NB4 (cell line): ENCODE results near the gene PAH.

Experiments
- DNase-seq: peaks from one replicate; pipeline ENCODE4 v3.0.0; 2010; ENCODE audit warnings: low read depth
- H3K4me3 ChIP-seq: one replicate; pipeline ENCODE4 v1.5.1; 2011; ENCODE audit warnings: mild to moderate bottlenecking, low read depth, low read length, moderate library complexity
- CTCF ChIP-seq: IDR thresholded peaks from one replicate; pipeline ENCODE4 v1.5.1; 2012; ENCODE audit warnings: low read depth, low read length
- MAX ChIP-seq: IDR thresholded peaks from 2 replicates; pipeline ENCODE4 v1.6.1; 2011; ENCODE audit warnings: low read depth, low read length
- MYC ChIP-seq: IDR thresholded peaks from 2 replicates; pipeline ENCODE4 v1.6.1; 2011; ENCODE audit warnings: low read depth, low read length
- POLR2A ChIP-seq: IDR thresholded peaks from 2 replicates; pipeline ENCODE4 v1.6.1; 2011; ENCODE audit warnings: mild to moderate bottlenecking; ENCODE audit not compliant: insufficient read length; ENCODE audit errors: extremely low read depth

The PAH gene

DNA sequence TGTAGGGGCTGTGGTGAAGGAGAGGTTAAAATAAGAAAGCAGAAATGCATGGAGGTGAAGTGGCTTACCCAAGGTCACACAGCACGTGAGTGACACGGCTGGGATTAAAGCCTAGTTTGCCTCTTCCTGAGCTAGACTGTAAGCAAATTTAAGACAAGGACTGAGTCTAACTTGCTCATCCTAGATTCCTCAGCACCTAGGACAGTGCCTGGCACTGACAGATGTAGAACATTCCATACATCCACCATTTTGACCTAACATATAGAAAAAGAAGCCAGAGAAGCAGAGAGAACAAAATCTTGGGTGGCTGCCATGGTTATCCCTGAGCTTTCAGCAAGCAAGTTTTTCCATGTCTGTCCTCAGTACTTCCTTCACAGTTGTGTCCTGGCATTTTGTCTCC is 110.5 kb downstream of the PAH start:
- DNase-seq = no peak
- H3K4me3 ChIP-seq = no peak overlapping the region
- TF ChIP-seq POLR2A (no peak), CTCF (no peak), MAX (no peak), MYC (no peak)

DNA sequence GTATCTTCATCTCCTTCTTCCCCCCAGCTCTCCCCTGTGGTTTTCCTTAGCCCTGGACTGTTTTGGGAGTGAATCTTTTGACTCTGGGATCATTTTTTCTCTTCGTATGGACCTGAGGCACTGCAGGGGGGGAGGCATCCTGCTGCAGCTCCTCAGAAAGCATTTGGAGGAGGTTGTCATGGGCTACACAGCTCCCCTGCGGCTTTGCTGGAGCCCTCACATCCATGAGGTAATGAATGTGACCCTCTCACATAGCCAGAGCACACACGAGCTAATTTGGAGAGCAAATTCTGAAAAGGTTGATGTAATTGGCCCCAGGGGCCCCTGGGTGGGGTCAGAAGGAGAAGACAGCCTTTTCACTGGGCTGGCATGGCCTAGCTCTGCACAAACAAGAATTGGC is 110.9 kb downstream of the PAH start:
- TF ChIP-seq MAX (no peak), MYC (no peak), CTCF (no peak), POLR2A (no peak)
- no peak for DNase-seq
- no peak overlapping the region for H3K4me3 ChIP-seq

DNA sequence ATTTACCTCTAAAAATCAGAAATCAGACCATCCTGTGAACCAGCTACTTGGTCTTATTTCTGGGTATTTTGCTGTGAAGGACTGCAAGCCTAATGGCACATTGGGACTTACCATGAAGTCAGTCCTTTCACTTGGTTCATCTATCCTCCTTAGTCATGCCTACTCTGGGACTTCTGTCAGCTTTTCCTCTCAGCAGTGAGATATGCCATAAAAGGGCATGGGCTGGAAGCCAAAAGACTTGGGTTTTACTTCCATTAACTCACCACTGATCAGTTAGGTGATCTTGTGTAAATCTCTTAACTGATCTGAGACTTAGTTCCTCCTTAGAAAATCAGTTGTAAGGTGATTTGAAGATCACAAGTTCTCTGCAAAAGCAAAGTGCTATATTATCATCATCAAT is 116.5 kb downstream of the PAH start:
- TF ChIP-seq CTCF (no peak), MYC (no peak), POLR2A (no peak), MAX (no peak)
- DNase-seq = no peak
- no peak overlapping the region for H3K4me3 ChIP-seq

- no peak overlapping the region for H3K4me3 ChIP-seq
- TF ChIP-seq MYC = no peak
- TF ChIP-seq MAX = no peak
- no peak for TF ChIP-seq POLR2A
- TF ChIP-seq CTCF = no peak
- no peak for DNase-seq
Observed at GRCh38 chr12:102799229-102799628, 117.8 kb downstream of the PAH start.

DNA sequence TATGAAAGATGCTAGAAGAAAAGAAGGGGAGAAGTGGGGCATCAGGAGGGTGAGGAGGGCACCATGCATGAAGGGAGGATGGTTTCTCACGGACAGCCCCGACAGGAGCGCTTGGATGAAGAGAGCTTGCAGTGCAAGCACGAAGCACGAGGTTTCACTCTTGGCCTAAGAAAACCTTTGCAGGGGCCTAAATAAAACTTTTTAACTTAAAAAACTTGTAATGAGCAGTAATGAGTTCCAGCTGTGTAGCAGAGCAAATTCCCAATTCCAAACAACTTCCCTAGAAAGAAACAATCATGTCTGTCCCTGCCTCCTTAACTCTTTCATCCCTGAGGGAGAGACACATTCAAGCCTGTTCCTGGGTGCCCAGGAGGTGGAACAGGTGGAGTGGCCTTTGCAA is 119.5 kb downstream of the PAH start:
- TF ChIP-seq MYC (no peak), POLR2A (no peak), CTCF (no peak), MAX (no peak)
- no peak for DNase-seq
- H3K4me3 ChIP-seq = no peak overlapping the region

DNA sequence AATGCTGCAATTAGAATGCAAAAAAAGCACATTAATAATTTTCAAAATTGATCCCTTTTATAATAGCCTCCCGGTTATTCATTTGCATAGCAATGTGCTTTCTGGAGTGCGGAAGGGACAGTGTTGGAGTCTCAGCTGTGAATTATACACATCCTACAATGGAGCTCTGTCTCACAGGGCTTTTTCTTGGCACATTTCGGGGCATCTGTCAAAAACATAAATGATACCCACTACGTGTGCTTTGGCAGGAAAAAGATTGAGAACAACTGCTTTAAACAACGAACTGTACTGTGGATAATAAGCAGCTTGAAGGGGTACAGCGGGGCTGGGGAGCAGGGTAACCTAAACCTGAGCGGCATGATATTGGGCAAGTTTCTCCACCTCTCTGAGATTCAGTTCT is 123.1 kb downstream of the PAH start:
- no peak for DNase-seq
- no peak overlapping the region for H3K4me3 ChIP-seq
- TF ChIP-seq POLR2A (no peak), MAX (no peak), MYC (no peak), CTCF (no peak)
